ENCODE measurements around the gene PTPN14. TPM values are rescaled to one million over a fixed set of nuclear protein-coding genes. Genes with fewer than 3 reads are reported as not detected.
"Not testable (repeated sequence)": the region's sequence is repeated elsewhere in the genome, so short reads cannot be mapped to it uniquely, and the experiment has no call there.

Gene PTPN14
- total RNA-seq, 5 donors from 2014 or later (not counting 1 experiment from before 2014, with no cell fraction given): 0.02 to 0.36 (median 0.29) TPM

DNA sequence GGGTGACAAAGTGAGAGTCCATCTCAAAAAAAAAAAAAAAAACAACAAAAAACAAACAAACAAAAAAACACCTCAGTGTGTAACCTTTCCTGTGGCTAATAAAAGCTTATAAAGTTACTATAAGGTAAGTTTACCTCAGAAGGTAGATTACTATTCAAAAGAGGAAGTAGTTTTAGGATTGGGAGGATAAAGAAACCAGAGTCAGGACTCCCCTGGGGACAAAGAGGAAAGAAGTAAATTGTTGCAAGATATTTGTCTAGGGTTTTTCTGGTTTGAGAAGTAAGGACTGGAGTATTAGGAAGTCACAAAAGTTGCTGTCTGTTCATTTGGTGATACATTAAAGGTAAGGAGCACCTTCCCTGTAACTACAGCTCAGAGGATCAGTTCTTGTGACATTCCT, 27.8 kb upstream of the PTPN14 start:
- DNase-seq (no peak), ATAC-seq (replicated peaks in 1 of 4) (no peak)
- H3K4me1 ChIP-seq (ENCODE audit: control insufficient read depth in 1 of 2, extremely low read depth in 1 of 2, insufficient read depth in 2 of 2, low read length in 2 of 2): no peaks in the 10 kb centered on the region
- H3K4me3 ChIP-seq (ENCODE audit: control insufficient read depth in 1 of 2, extremely low read depth in 1 of 2, low read length in 1 of 2): no peak overlapping the region
- peaks cover 0 to 5% of the 10 kb centered on the region in 2 donors for H3K27me3 Mint-ChIP-seq
- peaks cover 7 to 20% (median 14%) of the 10 kb centered on the region in 3 donors for H3K9me3 Mint-ChIP-seq
- H3K27ac ChIP-seq (ENCODE audit: low read length): no peak overlapping the region
- no peaks in the 10 kb centered on the region for H3K27me3 ChIP-seq (replicated peaks in 1 of 2; ENCODE audit: control insufficient read depth in 2 of 2, extremely low read depth in 1 of 2, insufficient read depth in 2 of 2, low read length in 1 of 2)
- peaks cover 9% of the 10 kb centered on the region for H3K36me3 Mint-ChIP-seq
- ChIA-PET POLR2A (no interaction called here), CTCF (interaction anchor here (0.6 to 0.7 kb wide), 3 partner anchors 10 to 317 kb away, joined by 3 read pairs; no protein-coding TSS in a partner anchor)
- no peaks in the 10 kb centered on the region for H3K4me1 Mint-ChIP-seq
- peaks cover 2% of the 10 kb centered on the region for H3K9me3 ChIP-seq
- H3K4me3 Mint-ChIP-seq: no peak overlapping the region
- no peak overlapping the region for H3K27ac Mint-ChIP-seq
- H3K36me3 ChIP-seq (ENCODE audit: control insufficient read depth in 2 of 2, extremely low read depth in 1 of 2, insufficient read depth in 1 of 2, low read length in 1 of 2): no peaks in the 10 kb centered on the region

DNA sequence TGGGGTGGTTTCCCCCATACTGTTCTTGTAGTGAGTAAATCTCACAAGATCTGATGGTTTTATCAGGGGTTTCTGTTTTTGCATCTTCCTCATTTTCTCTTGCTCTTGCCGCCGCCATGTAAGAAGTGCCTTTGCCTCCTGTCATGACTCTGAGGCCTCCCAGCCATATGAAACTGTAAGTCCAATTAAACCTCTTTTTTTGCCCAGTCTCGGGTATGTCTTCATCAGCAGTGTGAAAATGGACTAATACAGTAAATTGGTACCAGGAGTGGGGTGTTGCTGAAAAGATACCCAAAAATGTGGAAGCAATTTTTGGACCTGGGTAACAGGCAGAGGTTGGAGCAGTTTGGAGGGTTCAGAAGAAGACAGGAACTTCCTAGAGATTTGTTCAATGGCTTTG, 24.7 kb upstream of the PTPN14 start:
- H3K4me1 Mint-ChIP-seq; ATAC-seq (replicated peaks in 1 of 4); H3K9me3 ChIP-seq; DNase-seq; H3K4me3 Mint-ChIP-seq; H3K27ac Mint-ChIP-seq; POLR2A ChIA-PET; CTCF ChIA-PET; H3K4me3 ChIP-seq (ENCODE audit: control insufficient read depth in 1 of 2, extremely low read depth in 1 of 2, low read length in 1 of 2); H3K27me3 Mint-ChIP-seq; H3K36me3 Mint-ChIP-seq; H3K27me3 ChIP-seq (replicated peaks in 1 of 2; ENCODE audit: control insufficient read depth in 2 of 2, extremely low read depth in 1 of 2, insufficient read depth in 2 of 2, low read length in 1 of 2); H3K4me1 ChIP-seq (ENCODE audit: control insufficient read depth in 1 of 2, extremely low read depth in 1 of 2, insufficient read depth in 2 of 2, low read length in 2 of 2); H3K27ac ChIP-seq (ENCODE audit: low read length); H3K36me3 ChIP-seq (ENCODE audit: control insufficient read depth in 2 of 2, extremely low read depth in 1 of 2, insufficient read depth in 1 of 2, low read length in 1 of 2): not testable (repeated sequence)
- peaks cover 7 to 20% (median 14%) of the 10 kb centered on the region in 3 donors for H3K9me3 Mint-ChIP-seq
- 78% methylated on average over 3 of the region's 3 CpGs for WGBS (ENCODE audit: insufficient coverage)

DNA sequence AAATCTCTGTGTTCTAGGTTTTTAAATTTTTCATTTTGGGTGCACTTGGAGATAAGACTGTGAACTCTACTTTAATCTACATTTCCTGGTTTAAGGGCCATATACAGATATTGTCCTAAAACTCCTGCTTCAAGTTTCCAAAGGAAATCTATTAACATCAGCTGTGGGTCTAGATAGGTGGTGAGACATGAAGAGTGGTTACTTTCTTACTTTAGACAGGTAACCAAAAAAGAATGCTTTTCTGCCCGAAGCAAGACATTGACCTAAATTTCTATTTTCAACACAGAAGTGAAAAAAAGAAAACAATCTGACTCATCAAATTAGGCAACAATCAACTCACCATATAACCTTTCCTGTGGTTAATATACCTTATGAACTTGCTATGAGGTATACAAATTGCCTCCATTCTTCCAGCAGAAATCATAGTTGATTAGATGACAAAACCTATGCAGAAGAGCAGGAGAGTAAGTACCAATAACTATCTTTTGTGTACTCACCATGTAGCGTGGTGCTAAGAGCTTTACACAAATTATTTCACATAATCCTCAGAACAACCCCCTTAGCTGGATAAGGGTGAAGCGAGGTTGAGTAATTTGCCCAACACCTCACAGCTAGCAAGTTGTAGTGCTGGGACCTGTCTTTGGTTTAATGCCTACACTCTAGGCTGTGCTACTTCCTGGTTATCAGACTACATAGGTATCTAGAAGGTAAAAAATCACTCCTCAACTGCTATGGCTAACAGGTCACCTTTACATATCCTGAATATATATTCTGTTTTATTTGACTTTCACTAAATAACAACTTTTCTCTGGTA, 23.4 kb upstream of the PTPN14 start:
- H3K4me3 ChIP-seq (ENCODE audit: control insufficient read depth in 1 of 2, extremely low read depth in 1 of 2, low read length in 1 of 2): no peak overlapping the region
- H3K4me1 ChIP-seq (ENCODE audit: control insufficient read depth in 1 of 2, extremely low read depth in 1 of 2, insufficient read depth in 2 of 2, low read length in 2 of 2): no peaks in the 10 kb centered on the region
- no peak overlapping the region for H3K27ac Mint-ChIP-seq
- no peak overlapping the region for H3K27ac ChIP-seq (ENCODE audit: low read length)
- H3K36me3 Mint-ChIP-seq: peaks cover 9% of the 10 kb centered on the region
- peaks cover 2 to 7% of the 10 kb centered on the region in 2 donors for H3K27me3 Mint-ChIP-seq
- no peaks in the 10 kb centered on the region for H3K36me3 ChIP-seq (ENCODE audit: control insufficient read depth in 2 of 2, extremely low read depth in 1 of 2, insufficient read depth in 1 of 2, low read length in 1 of 2)
- no CpG with 5 or more reads among the region's 3 CpGs for WGBS (ENCODE audit: insufficient coverage)
- DNase-seq (no peak), ATAC-seq (replicated peaks in 1 of 4) (no peak)
- peaks cover 7 to 20% (median 14%) of the 10 kb centered on the region in 3 donors for H3K9me3 Mint-ChIP-seq
- ChIA-PET CTCF (interaction anchor here in 1 of 2 donors (0.5 to 0.6 kb wide), 2 partner anchors 239 to 1859 kb away, joined by 3 to 9 read pairs; no protein-coding TSS in a partner anchor), POLR2A (no interaction called here)
- no peaks in the 10 kb centered on the region for H3K27me3 ChIP-seq (replicated peaks in 1 of 2; ENCODE audit: control insufficient read depth in 2 of 2, extremely low read depth in 1 of 2, insufficient read depth in 2 of 2, low read length in 1 of 2)
- H3K9me3 ChIP-seq: peaks cover 2% of the 10 kb centered on the region
- no peak overlapping the region for H3K4me3 Mint-ChIP-seq
- no peaks in the 10 kb centered on the region for H3K4me1 Mint-ChIP-seq

DNA sequence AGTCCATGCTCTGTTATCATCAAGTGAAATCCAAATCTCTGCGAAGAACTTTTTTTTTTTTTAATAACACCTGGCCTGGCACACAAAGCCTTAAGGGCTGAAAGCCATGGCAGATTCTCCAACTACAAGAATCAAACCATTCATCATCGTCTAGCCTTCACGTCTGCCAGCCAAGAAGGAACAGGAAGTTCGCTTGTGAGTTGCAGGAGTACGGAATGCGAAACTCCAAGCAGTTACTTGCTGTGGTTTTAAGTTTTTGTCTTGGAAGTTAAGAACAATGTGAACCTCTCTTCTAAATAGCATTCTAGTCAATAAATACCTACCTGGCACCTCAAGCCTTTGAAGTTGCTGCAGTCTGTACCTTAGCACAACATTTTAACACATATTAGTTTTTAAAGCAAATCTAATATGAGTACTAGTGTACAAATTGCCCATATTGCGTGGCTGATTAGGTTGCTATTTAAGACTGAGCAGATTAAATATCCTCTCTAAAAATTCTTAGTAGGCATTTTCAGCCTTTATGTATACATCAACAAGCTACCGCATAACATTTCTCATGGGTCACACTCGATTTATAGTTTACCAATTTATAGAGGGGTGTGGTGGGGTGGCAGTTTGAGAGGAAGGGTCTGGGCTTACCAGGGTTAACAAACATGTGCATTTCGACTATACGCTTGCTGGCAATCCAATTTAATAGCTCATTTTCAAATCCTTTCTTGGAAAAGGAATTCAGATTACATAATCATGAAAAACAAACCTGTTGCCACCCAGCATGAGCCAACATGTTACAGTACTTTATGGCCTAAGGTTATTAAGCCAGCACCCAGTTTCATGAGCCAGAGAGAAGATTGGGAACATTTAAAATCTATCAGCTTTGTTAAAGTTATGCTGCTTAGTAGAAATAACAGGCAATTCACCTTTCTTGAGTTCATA, 22.2 kb upstream of the PTPN14 start:
- Histone ChIP-seq H3K4me1 (ENCODE audit: control insufficient read depth in 1 of 2, extremely low read depth in 1 of 2, insufficient read depth in 2 of 2, low read length in 2 of 2) (no peaks in the 10 kb centered on the region), H3K36me3 (ENCODE audit: control insufficient read depth in 2 of 2, extremely low read depth in 1 of 2, insufficient read depth in 1 of 2, low read length in 1 of 2) (no peaks in the 10 kb centered on the region), H3K9me3 (peaks cover 2% of the 10 kb centered on the region), H3K27me3 (replicated peaks in 1 of 2; ENCODE audit: control insufficient read depth in 2 of 2, extremely low read depth in 1 of 2, insufficient read depth in 2 of 2, low read length in 1 of 2) (no peaks in the 10 kb centered on the region), H3K4me3 (ENCODE audit: control insufficient read depth in 1 of 2, extremely low read depth in 1 of 2, low read length in 1 of 2) (no peak overlapping the region), H3K27ac (ENCODE audit: low read length) (no peak overlapping the region)
- H3K9me3 Mint-ChIP-seq: peaks cover 7 to 20% (median 14%) of the 10 kb centered on the region in 3 donors
- CTCF ChIA-PET: no interaction called here
- H3K27me3 Mint-ChIP-seq: peaks cover 6 to 12% of the 10 kb centered on the region in 2 donors
- H3K4me3 Mint-ChIP-seq: no peak overlapping the region
- WGBS (ENCODE audit: insufficient coverage): 57% methylated on average over 1 of the region's 11 CpGs
- POLR2A ChIA-PET: interaction anchor here in 1 of 2 donors (0.7 kb wide), 1 partner anchor 43 kb away, joined by 3 read pairs; no protein-coding TSS in a partner anchor
- H3K36me3 Mint-ChIP-seq: peaks cover 9% of the 10 kb centered on the region
- ATAC-seq (replicated peaks in 1 of 4) (no peak), DNase-seq (no peak)
- H3K4me1 Mint-ChIP-seq: no peaks in the 10 kb centered on the region
- no peak overlapping the region for H3K27ac Mint-ChIP-seq

DNA sequence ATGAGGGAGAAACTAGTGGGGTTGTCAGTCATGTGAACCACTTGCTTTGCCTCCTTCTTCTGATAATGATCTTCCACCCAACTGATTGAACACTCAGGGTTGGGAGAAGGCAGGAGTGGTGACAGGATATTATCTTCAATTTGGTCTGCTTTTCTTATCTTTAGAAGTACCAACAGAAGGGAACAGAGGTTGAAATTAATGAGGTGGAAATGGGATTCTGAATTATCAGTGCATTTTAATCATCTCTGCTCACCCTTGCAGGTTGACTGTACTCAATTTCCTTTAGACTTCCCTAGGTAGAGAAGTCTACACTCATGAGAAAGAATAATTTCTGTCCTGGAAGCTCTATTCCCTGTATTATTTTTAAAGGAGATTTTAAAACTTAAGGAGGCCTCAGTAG, 19.9 kb upstream of the PTPN14 start:
- Histone ChIP-seq H3K36me3 (ENCODE audit: control insufficient read depth in 2 of 2, extremely low read depth in 1 of 2, insufficient read depth in 1 of 2, low read length in 1 of 2) (no peaks in the 10 kb centered on the region), H3K27ac (ENCODE audit: low read length) (no peak overlapping the region), H3K4me3 (ENCODE audit: control insufficient read depth in 1 of 2, extremely low read depth in 1 of 2, low read length in 1 of 2) (no peak overlapping the region), H3K9me3 (peaks cover 1% of the 10 kb centered on the region), H3K27me3 (replicated peaks in 1 of 2; ENCODE audit: control insufficient read depth in 2 of 2, extremely low read depth in 1 of 2, insufficient read depth in 2 of 2, low read length in 1 of 2) (no peaks in the 10 kb centered on the region), H3K4me1 (ENCODE audit: control insufficient read depth in 1 of 2, extremely low read depth in 1 of 2, insufficient read depth in 2 of 2, low read length in 2 of 2) (no peaks in the 10 kb centered on the region)
- no peak for DNase-seq
- Mint-ChIP-seq H3K36me3 (peaks cover 5% of the 10 kb centered on the region), H3K27ac (no peak overlapping the region), H3K27me3 (peaks cover 6 to 12% of the 10 kb centered on the region in 2 donors), H3K4me3 (no peak overlapping the region), H3K4me1 (no peaks in the 10 kb centered on the region), H3K9me3 (peaks cover 3 to 12% (median 6%) of the 10 kb centered on the region in 3 donors)
- no peak for ATAC-seq (replicated peaks in 1 of 4)
- ChIA-PET POLR2A (interaction anchor here in 1 of 2 donors (0.6 kb wide), 1 partner anchor 41 kb away, joined by 6 read pairs; no protein-coding TSS in a partner anchor), CTCF (interaction anchor here in 1 of 2 donors (0.5 kb wide), 1 partner anchor 238 kb away, joined by 3 read pairs; no protein-coding TSS in a partner anchor)

DNA sequence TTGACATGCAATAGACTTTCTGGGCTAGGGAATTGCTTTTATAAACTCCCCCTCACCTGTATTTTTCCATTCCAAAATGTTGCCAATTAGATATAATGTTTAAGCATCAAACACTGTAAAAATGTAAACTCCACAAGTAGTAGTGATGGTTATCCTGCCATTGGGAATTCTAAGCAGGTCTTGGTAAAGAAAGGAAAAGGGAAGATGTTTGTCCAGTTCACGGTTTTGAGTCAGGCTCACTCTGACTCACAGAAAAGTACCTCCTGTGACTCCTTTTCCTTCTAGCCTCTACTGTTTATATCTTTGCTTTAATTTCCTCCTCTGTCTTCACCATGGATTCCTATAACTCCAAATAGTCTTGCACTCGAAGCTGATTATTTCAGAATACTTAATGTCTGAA, 19.0 kb upstream of the PTPN14 start:
- no peak for ATAC-seq (replicated peaks in 1 of 4)
- POLR2A ChIA-PET: no interaction called here

More for the DNA sequence above, 19.0 kb upstream of the PTPN14 start:
- CTCF ChIA-PET: no interaction called here
- no CpG with 5 or more reads among the region's 2 CpGs for WGBS (ENCODE audit: insufficient coverage)
- H3K27ac ChIP-seq (ENCODE audit: low read length): no peak overlapping the region
- Mint-ChIP-seq H3K36me3 (no peaks in the 10 kb centered on the region), H3K4me1 (no peaks in the 10 kb centered on the region), H3K4me3 (no peak overlapping the region), H3K27me3 (peaks cover 6 to 12% of the 10 kb centered on the region in 2 donors), H3K9me3 (peaks cover 0 to 5% (median 0%) of the 10 kb centered on the region in 3 donors), H3K27ac (no peak overlapping the region)
- no peaks in the 10 kb centered on the region for H3K9me3 ChIP-seq
- H3K27me3 ChIP-seq (replicated peaks in 1 of 2; ENCODE audit: control insufficient read depth in 2 of 2, extremely low read depth in 1 of 2, insufficient read depth in 2 of 2, low read length in 1 of 2): no peaks in the 10 kb centered on the region
- H3K4me3 ChIP-seq (ENCODE audit: control insufficient read depth in 1 of 2, extremely low read depth in 1 of 2, low read length in 1 of 2): no peak overlapping the region
- H3K36me3 ChIP-seq (ENCODE audit: control insufficient read depth in 2 of 2, extremely low read depth in 1 of 2, insufficient read depth in 1 of 2, low read length in 1 of 2): no peaks in the 10 kb centered on the region
- H3K4me1 ChIP-seq (ENCODE audit: control insufficient read depth in 1 of 2, extremely low read depth in 1 of 2, insufficient read depth in 2 of 2, low read length in 2 of 2): no peaks in the 10 kb centered on the region
- no peak for DNase-seq
